ENCODE measurements around the gene MAGIX.
A peak's percentile ranks its signal among the peaks of the same experiment; 100 is the strongest.
"Not testable (repeated sequence)": the region's sequence is repeated elsewhere in the genome, so short reads cannot be mapped to it uniquely, and the experiment has no call there.

The MAGIX gene

DNA sequence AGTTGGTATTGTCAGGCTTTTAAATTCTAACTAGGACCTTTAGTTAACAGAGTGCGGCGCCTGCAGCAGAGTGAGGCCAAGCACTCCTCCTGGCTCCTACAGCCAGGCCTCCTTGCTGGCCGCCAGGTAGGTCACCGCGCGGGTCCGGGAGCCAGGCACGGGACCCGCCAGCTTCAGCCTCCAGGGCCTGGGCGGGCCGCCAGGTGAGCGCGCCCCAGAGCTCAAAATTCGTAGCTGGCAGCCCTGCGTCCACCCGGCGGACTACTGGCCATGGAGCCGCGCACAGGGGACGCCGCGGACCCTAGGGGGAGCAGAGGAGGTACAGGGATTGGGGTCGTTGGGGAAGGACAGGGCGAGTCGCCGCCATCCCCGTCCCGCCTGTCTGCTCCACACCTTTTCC lies at the start of gene MAGIX:
Gene MAGIX (plus strand): TSS at position 139 of the 400 bp plus-strand sequence. CDS start 132 bp downstream, at position 271.
- DNase-seq = no peak

DNA sequence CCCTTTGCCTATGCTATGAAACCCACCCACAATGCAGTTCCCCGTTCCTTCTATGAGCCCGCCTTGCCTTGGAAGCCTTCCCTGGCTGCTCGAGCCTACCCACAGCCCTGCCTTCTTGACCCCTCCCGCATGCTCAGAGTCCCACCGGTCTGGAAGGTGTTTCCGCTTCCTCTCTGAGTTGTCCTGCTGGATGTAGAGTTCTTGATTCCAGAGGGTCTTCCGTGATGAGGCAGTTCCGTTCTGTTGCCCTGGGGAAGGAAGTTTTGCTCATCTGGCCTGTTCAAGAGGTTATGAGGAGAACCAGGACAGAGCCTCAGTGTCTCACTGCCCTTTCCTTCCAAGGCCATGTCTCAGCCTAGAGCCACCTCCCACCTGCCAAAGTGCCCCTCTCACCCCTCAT lies 46.5 kb upstream of the MAGIX start:
- DNase-seq = no peak

DNA sequence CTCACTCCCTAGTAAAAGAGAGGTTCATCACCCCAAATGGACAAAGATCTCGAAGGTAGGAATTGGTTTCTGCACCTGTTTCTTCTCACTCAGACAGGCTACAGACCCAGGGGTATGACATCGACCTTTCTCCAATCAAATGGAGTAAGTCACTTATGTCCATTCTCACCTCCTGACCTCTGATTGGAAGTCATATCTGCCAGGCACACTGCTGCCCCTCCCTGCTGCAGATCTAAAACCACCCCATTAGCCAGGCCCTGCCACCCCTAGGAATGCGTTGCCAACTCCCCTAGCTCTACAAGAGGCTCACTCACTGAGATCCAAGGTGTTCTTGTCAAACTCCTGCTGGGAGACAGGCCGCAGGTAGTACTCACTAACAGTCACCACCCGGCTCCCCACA lies 45.8 kb upstream of the MAGIX start:
- no peak for DNase-seq

DNA sequence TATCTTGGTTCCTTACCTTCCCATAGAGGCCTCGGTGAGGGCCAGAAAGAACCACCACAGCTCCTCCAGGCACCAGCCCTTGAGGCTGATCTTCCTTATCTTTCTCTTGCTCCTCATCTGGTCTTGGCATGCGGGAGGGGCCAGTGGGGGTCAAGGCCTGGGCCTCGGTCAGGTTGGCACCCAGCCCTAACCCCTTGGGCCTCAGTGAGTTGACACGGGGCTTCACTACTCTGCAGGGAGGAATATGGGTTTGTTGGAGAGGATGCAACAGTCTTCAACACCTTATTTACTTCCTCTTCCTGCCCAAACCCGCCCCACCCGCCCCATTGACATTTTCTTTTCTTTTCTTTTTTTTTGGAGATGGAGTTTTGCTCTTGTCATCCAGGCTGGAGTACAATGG lies 45.0 kb upstream of the MAGIX start:
- DNase-seq = no peak

DNA sequence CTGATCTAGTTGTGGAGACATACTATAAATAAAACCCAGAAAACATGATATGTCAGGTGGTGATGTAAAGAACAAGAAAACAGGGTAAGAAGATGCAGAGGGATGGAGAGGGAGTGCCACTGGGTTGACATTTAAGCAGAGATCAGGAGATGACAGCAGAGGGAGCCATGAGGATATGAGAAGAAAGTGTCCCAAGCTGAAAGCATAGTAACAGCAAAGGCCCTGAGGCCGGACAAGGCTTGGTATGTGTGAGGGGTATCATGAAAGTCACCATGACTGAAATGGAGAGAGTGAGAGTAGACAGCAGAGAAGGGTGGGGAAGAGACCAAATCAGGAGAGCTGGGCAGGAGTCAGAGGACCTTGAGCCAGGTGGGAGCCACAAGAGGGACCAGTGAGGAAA lies 42.5 kb upstream of the MAGIX start:
- no peak for DNase-seq

DNA sequence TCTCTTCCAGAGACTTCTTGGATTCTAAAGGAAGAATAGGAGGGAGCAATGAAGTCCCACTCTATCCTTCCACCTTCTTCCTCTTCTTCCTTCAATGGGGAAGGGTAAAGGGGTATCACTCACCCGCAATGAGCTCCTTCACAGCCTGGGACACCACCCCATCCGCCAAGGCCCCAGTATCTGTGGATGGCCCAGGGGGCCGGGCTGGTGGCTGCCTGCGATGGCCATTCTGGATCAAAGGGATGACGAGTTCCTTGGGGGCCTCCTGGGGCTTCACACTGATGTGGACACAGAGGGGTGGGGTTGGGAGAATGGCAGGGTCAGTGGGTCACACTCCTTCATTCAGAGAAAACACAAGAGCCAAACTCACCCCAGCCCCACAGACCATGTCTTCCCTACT lies 40.1 kb upstream of the MAGIX start:
- DNase-seq = no peak

DNA sequence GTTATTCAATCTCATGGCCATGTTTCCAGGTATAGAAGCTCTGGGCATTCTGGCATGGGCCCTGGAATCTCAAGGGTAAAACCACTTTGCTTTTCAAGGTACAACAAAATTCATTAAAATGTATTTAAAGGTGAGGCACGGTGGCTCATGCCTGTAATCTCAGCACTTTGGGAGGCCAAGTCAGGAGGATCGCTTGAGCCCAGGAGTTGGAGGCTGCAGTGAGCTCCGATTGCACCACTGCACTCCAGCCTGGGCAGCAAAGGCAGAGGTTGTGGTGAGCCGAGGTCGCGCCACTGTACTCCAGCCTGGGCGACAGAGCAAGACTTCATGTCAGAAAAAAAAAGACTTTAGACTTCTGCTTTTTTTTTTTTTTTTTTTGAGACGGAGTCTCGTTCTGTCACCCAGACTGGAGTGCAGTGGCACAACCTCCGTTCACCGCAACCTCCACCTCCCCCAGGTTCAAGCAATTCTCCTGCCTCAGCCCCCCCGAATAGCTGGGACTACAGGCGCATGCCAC lies 34.8 kb upstream of the MAGIX start:
- DNase-seq = not testable (repeated sequence)

DNA sequence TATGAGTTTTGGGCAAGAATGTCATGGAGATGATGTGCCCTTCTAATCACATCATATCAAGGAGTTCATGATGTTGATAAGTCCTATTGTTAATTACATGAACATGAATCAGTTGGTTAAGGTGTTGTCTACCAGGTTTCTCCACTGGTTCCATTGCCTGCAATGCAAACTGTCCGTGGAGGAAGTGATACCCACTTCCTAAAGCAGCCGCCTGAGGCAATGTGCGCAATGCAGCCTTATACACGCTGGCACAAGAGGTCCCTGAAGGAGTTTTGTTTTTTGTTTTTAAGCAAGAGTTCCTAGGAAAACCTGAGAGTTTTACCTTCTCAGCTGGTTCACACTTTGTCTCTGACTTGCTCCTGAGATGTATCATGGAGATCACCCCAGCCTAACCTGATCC lies 33.1 kb upstream of the MAGIX start:
- no peak for DNase-seq

DNA sequence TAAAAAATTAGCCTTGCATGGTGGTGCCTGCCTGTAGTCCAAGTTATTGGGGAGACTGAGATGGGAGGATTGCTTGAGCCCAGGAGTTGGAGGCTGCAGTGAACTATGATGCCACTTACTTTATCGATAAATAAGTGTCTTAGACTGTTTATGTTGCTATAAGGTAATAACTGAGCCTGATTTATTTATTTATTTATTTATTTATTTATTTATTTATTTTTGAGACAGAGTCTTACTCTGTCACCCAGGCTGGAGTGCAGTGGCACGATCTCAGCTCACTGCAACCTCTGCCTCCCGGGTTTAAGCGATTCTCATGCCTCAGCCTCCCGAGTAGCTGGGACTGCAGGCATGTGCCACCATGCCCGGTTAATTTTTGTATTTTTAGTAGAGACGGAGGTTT lies 30.3 kb upstream of the MAGIX start:
- not testable (repeated sequence) for DNase-seq

DNA sequence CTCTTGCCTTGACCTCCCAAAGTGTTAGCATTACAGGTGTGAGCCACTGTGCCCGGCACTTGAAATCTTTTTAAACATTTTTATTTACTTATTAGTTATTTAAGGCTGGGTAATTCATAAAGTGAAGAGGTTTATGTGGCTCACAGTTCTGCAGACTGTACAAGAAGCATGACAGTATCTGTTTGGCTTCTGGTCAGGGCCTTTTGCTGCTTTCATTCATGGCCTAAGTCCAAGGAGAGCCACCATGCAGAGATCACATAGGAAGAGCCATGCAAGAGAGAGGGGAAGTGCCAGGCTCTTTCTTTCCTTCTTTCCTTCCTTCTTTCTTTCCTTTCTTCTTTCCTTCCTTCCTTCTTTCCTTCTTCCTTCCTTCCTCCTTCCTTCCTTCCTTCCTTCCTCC lies 28.8 kb upstream of the MAGIX start:
- DNase-seq = no peak

DNA sequence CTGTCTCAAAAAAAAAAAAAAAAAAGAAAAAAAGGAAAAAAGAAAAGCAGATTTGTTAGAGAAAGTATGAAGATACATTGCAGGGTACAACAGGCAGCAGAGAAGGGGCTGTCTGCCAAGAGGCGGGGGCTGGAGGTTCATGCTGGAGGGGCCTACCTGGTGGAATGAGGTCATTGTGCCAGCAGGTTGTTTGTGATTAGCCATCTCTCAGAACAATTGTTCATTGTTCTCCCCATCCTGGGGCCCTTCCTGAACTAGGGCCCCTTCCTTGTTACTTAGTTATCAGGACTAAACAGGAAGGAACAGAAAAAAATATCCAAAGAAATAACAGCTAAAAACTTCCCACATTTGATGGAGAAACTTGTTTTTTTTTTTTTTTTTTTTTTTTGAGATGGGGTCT lies 25.1 kb upstream of the MAGIX start:
- DNase-seq = no peak

DNA sequence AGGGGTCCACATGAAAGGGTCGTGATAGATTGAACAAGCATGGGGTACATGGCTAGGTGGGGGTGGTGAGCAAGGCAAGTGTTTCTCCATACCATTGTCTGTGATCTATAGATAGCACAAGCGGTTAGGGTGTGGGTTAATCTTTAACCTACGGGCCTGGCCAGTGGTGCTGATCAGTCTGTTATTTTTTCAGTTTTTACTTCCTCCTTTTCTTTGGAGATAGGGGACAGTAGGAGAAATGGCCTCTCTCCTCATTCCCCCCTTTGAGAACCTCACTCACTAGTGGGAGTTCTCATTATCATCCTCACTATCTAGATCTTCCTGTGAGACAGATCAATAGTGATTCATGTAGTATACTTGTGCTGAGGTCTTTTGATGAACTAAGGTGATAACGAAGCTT lies 22.8 kb upstream of the MAGIX start:
- no peak for DNase-seq

DNA sequence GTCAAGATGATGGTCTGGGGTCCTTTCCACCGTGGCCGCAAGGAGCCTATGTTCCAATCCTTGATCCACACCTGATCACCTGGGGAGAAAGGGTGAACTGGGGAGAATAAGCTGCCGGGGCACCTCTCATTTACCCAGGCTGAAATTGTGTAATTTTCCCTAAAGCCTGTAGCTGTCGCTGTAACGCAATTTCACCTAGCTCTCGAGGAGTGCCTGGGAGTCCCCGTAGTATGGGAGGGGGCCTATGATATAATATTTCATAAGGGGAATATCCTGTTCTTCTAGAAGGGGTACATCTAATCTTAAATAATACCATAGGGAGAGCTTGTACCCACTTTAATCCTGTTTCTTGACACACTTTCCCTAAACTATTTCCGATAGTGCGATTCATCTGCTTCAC lies 20.3 kb upstream of the MAGIX start:
- peak in 1 of 2 experiments; percentile 19 for DNase-seq

DNA sequence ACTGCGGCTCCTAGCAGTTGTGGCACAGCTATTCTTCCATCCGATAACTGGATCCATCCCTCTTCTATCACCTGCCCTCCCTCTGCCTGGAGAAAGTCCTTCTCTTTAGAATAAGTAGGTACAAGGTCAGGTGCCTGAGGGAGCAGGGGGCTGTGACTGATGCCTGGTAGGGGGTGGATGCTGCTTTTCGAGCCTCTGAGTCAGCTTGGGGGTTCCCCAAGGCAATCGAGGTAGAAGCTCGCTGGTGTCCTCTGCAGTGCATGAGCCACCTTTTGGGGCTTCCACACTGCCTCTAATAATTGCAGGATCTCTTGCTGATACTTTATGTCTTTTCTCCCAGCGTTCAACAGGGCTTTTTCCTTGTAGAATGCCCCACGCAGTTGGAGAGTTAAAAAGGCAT lies 19.4 kb upstream of the MAGIX start:
- DNase-seq = not testable (repeated sequence)

DNA sequence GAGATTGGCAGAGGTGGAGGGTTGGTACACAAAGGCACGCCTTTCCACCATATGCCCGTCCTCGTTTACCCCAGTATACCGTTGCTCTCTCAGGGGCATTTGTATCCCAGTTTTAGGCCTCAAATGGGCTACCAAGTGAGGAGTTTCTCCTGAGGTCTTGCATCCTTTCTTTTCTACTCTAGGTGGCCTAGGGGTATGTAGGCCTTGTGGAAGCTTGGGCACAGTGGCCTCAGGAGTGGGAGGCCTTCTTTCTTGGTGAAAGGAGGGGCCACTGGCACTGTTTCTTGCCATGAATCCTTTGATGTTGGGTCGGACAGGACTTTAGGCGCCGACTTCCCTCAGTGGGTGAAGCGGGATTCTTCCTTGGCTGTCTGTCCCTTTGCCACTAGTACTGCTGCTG lies 15.3 kb upstream of the MAGIX start:
- DNase-seq = no peak

DNA sequence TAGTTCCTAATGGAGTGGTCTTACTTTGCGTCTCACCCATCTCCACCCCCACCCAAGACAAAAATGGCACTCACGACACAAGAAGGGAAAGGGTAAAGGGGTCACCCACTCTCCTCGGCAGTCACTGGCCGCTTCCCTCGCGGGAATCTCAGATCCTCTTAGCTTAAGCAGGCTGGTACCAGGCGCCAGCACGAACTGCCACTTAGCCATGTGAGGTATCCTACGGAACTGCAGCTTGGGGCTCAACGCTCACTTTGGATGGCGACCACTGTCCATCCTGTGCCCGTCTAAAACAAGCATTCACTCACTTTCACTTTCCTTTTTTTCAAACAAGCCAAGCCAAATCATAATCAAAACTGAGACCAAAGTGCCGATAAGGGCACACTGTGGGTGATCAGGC lies 14.6 kb upstream of the MAGIX start:
- no peak for DNase-seq

DNA sequence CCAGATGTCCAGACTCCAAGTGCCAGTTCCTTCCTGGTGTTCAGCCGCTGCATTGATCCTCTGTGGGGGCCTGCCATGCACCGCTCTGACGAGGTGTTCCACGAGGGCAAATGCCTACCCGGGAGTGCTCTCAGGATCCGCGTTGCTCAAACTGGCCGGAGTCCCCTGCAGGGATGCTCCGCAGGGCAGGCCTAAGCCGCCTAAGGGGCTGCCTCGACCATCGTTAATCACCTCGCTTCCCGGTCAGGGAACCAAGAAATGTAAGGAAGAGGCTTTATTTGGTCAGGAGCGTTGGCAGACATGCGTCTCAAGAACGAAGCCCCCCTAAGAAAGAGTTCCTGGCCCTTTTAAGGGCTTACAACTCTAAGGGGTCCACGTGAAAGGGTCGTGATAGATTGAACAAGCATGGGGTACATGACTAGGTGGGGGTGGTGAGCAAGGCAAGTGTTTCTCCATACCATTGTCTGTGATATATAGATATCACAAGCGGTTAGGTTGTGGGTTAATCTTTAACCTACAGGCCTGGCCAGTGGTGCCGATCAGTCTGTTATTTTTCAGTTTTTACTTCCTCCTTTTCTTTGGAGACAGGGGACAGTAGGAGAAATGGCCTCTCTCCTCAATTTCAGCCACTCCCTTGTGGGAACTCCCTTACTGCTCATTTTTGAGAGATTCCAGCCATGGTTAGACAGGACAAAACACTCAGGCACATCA lies 14.0 kb upstream of the MAGIX start:
- DNase-seq = not testable (repeated sequence)

DNA sequence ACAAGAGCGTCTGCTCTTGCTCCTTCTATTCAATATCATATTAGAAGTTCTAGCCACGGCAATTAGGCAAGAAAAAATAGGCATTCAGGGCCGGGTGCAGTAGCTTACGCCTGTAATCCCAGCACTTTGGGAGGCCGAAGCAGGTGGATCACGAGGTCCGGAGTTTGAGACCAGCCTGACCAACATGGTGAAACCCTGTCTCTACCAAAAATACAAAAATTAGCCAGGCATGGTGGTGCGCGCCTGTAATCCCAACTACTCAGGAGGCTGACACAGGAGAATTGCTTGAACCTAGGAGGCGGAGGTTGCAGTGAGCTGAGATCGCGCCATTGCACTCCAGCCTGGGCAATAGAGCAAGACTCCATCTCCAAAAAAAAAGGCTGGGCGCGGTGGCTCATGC lies 13.3 kb upstream of the MAGIX start:
- DNase-seq = not testable (repeated sequence)

DNA sequence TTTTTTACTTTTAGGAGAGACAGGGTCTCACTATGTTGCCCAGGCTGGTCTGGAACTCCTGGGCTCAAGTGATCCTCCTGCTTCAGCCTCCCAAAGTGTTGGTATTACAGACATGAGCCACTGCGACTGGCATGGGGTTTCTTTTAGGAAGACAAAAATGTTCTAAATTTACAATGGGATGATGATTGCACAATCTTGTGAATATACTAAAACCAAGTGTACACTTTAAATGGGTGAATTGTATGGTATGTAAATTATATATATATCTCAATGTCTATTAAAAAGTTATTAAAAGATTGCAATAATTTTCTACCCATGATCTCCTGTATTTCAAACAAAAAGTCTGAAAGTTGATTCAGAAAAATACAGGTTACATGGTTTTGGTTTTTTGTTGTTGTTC lies 9.1 kb upstream of the MAGIX start:
- no peak for DNase-seq

DNA sequence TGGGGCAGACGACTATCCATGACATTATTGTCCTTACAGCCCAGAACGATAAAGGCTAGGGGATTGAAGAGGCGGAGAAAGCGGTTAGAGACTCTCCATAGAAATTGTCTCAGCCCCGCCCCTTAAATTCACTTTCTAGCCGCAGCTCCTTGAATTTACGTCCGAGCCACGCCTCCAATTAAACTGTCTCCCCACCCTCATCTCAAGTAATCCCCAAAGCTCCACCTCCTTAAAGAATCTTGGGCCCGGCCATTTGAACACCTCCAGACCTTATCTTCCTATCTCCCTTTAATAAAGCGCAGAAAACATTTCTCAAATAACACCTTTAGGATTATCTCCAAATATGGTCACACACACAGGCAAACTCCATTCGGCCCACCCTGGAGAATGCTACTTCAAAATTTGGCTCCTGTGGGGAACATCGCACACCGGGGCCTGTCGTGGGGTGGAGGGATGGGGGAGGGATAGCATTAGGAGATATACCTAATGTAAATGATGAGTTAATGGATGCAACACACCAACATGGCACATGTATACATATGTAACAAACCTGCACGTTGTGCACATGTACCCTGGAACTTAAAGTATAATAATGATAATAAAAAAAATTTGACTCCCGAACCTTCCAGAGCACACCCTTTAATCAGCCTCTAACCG lies 7.2 kb upstream of the MAGIX start:
- peak; percentile 23 to 48 for DNase-seq

DNA sequence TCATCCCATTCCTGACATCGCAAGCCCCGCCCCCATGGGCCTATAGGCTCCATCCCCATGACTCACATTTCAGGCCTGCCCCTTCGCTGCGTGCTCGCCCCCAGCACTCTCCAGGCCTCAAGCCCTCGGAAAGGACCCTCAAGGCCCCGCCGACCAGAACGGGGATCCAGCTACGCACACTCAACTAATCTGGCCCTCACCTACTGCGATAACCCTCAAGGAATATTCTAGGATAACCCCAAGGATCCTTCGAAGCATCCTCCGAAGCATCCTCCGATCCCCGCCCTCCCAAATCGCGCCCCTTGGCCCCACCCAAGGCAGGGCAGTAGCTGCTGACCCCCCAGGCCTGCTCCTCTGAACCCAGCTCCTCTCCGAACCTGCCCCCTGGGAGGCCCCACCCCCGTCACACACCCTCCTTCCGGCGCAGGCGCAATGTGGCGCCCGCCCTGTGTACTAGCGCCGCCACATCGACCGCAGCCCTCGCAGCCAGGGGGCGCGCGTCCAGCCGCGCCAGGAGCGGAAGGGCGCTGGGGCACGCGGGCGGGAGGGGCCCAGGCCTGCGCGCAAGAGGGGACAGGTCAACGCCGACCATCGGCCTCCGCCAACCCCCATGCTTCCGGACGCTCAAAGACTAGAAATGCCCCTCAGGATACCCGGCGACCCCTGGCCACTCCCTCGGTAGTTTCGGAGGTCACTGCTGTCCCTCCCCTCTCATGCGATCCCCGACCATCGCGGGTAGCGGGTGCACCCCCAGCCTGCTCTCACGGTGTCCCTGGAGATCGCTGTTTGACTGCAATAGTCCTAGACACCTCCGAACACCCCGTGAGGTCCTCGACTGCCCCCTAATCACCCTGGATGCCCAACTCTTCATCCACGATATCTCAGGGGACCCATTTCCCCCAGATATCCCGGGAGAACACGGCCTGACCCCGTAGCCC lies 6.4 kb upstream of the MAGIX start:
- peak; percentile 70 to 88 for DNase-seq

DNA sequence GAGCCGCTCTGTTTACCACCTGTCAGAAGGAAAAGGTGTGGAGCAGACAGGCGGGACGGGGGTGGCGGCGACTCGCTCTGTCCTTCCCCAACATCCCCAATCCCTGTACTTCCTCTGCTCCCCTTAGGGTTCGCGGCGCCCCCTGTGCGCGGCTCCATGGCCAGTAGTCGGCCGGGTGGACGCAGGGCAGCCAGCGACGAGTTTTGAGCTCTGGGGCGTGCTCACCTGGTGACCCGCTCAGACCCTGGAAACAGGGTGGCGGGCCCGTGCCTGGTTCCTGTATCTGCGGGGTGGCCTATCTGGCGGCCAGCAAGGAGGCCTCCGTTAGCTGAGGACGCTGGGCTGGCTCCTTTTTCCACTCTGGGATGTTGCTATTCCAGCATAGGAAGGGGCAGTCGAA lies 5.4 kb upstream of the MAGIX start:
- DNase-seq = no peak

DNA sequence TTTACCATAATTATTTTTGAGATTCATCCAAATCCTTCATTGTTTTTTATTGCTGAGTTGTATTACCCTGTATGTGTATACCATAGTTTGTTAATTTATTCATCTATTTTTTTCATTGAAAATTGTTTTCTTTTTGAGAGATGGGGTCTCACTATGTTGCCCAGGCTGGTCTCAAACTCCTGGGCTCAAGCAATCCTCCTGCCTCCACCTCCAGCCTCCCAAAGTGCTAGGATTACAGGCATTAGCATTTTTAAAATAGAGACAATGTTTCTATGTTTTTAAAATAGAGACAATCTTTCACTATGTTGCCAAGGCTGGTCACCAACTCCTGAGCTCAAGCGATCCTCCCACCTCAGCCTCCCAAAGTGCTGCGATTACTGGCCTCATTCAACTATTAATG lies 1.6 kb upstream of the MAGIX start:
- no peak for DNase-seq

DNA sequence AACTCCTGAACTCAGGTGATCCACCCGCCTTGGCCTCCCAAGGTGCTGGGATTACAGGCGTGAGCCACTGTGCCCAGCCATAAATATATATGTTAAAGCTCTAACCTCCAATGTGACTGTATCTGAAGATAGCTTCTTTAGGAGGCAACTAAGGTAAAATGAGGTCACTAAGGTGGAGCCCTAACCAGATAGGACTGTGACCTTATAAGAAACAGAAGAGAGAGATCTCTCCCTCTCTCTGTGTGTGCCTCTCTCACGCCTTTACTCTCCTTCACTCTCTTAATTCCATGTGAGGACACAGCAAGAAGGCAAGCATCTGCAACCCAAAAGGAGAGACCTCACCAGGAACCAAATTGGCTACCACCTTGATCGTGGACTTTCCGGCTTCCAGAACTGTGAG lies 926 bp upstream of the MAGIX start:
- DNase-seq = no peak

Measured in NCI-H446 (cell line).